Activated naive CD4-positive, alpha-beta T cell treated with anti-CD3 and anti-CD28 coated beads for 36 hours (primary cell): ENCODE data around the gene SDCCAG8. TPM values are rescaled to one million over a fixed set of nuclear protein-coding genes. Genes with fewer than 3 reads are reported as not detected.
A peak's percentile ranks its signal among the peaks of the same experiment; 100 is the strongest.

ENCODE experiments used
- CTCF ChIA-PET: fragments of 350-600 bp; sonication (Branson Sonifier 250); formaldehyde crosslinking; loops from one replicate; lab custom pipeline; 2021; ENCODE audit warnings: antibody characterized with exemption; lab: Charles Lee
- DNase-seq: peaks from one replicate; pipeline ENCODE4 v3.0.0-alpha.2; 2020
- H3K27ac Mint-ChIP-seq: one replicate; pipeline ENCODE4 v1.8.0; 2021; ENCODE audit warnings: mild to moderate bottlenecking, mixed read lengths
- H3K27me3 Mint-ChIP-seq: one replicate; pipeline ENCODE4 v1.8.0; 2021; ENCODE audit warnings: low read depth, mixed read lengths
- H3K36me3 Mint-ChIP-seq: one replicate; pipeline ENCODE4 v1.8.0; 2021; ENCODE audit warnings: low read depth, mixed read lengths
- H3K4me1 Mint-ChIP-seq: one replicate; pipeline ENCODE4 v1.8.0; 2021; ENCODE audit warnings: low read depth, mixed read lengths
- H3K4me3 Mint-ChIP-seq: one replicate; pipeline ENCODE4 v1.8.0; 2021; ENCODE audit warnings: mild to moderate bottlenecking, moderate library complexity, mixed read lengths
- H3K9me3 Mint-ChIP-seq: one replicate; pipeline ENCODE4 v1.8.0; 2021; ENCODE audit warnings: mixed read lengths
- intact Hi-C: fragments of 100-400 bp; cut with micrococcal nuclease; formaldehyde crosslinking; loops from one replicate; pipeline ENCODE4 v1.15.1; 2023
- total RNA-seq, 2 experiments: library from RNA; stranded (reverse); gene quantifications; one replicate each; pipeline ENCODE4 v1.2.3, GENCODE V29; 2021

SDCCAG8 gene
- total RNA-seq, 2 experiments from 2014 or later, result 24.5 to 29.9 TPM

DNA sequence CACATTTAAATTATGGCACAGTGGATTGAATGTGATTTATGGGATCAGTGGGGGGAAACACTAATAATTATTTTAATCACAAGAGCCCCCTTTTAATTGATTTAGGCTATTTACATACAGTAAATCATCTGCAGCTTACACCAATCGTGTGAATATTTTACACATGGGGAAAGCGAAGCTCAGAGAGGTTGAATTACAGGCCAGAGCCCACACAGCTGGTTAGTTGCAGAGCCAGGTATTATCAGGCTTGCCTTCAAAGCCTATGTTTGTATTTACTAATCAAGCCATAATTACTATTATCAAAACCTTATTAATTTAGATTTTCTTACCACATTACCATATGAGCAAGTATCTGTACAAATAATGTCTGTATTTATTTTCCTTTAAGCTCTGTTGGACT is 749 bp downstream of the SDCCAG8 start:
- H3K4me3 Mint-ChIP-seq, result peak overlapping the region; percentile 99
- no peaks in the 10 kb centered on the region for H3K27me3 Mint-ChIP-seq
- peaks cover 35% of the 10 kb centered on the region for H3K4me1 Mint-ChIP-seq
- peaks cover 7% of the 10 kb centered on the region for H3K36me3 Mint-ChIP-seq
- no peaks in the 10 kb centered on the region for H3K9me3 Mint-ChIP-seq
- DNase-seq, result no peak
- CTCF ChIA-PET, result interaction anchor here (0.5 to 1.7 kb wide), 4 partner anchors 16 to 40 kb away, joined by 3 to 6 read pairs (median 4); no protein-coding TSS in a partner anchor
- H3K27ac Mint-ChIP-seq, result peak overlapping the region; percentile 100
- intact Hi-C loops, result loop anchor here (5.0 to 10.0 kb wide), 4 partner anchors 1409 to 1734 kb away; partner anchors contain the start of genes COX20 and EXO1

DNA sequence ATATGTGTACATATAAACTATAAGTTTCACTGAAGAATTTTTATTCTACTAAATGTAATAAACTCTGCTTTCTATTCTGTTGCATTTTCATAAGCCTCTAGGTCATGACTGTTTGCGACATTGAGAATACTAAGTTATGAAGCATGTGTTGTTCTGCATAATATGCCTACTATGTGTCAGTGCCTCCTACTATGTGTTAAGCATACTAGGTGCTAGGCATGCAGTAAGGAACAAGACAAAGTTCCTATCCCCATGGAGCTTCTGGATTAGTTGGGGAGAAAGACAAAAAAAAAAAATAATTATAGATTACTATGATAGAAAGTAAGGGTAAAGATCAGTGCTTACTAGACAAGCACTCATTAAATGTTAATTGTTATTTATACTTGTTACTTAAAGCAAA is 1.3 kb downstream of the SDCCAG8 start:
- peaks cover 30% of the 10 kb centered on the region for H3K4me1 Mint-ChIP-seq
- H3K27me3 Mint-ChIP-seq, result no peaks in the 10 kb centered on the region
- CTCF ChIA-PET, result interaction anchor here (0.6 to 1.7 kb wide), 3 partner anchors 15 to 30 kb away, joined by 3 to 6 read pairs (median 5); no protein-coding TSS in a partner anchor
- no peak overlapping the region for H3K27ac Mint-ChIP-seq
- H3K4me3 Mint-ChIP-seq, result no peak overlapping the region
- intact Hi-C loops, result loop anchor here (5.0 to 10.0 kb wide), 4 partner anchors 1410 to 1735 kb away; partner anchors contain the start of genes COX20 and EXO1
- peaks cover 5% of the 10 kb centered on the region for H3K36me3 Mint-ChIP-seq
- H3K9me3 Mint-ChIP-seq, result no peaks in the 10 kb centered on the region
- no peak for DNase-seq

DNA sequence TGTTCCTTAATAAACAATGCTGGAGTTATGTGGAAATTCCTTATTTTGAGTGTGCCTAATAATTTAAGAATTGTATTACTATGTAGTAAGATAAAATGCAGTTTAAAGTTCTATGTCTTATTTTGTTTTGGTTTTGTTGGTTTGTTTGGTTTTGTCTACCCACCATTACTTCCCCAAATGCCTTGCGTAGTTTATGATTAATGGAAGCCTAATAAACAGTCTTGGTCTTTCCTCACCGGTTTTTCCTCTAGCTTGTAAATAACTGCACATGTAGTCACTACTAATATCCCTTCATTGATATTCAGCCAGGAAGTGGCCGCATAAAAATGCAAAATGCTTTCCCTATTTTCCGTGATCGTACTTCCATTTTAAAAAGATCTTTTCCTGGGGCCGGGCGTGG is 2.9 kb downstream of the SDCCAG8 start:
- Mint-ChIP-seq H3K4me3 (no peak overlapping the region), H3K9me3 (no peaks in the 10 kb centered on the region), H3K36me3 (peaks cover 5% of the 10 kb centered on the region), H3K27me3 (no peaks in the 10 kb centered on the region), H3K27ac (no peak overlapping the region), H3K4me1 (peaks cover 28% of the 10 kb centered on the region)
- CTCF ChIA-PET, result no interaction called here
- intact Hi-C loops, result loop anchor here (5.0 to 10.0 kb wide), 4 partner anchors 1411 to 1736 kb away; partner anchors contain the start of genes COX20 and EXO1
- no peak for DNase-seq

DNA sequence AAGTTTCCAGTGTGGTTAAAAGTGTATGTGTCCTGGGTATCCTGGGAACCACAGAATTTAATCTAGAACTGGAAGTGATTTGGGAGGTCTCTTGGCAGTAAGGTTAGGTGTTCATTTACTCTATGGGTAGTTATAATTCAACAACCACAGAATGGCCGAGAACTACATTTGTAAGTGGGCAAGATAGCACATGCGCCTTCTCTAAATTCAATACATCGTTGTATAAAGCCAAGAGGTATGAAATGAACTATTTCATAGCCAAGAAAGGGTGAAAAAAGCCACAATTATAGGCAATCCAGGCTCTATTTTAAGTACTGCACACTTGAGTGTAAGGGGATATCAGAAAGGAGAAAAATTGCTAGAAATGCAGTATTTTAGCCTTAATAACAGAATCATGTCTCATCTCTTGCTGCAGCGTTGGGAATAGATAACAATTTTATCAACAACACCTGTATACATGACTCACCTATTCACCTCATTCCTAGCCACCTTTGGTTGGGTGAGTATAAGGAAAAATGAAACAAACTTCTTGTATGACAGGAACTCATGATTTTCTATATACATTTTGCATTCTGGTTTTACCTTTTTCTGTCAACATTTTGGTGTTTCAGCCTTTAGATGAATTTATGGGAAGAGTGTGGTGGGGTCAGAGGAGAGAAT is 4.5 kb downstream of the SDCCAG8 start:
- H3K27me3 Mint-ChIP-seq, result no peaks in the 10 kb centered on the region
- CTCF ChIA-PET, result no interaction called here
- intact Hi-C loops, result no loop called here
- no peak overlapping the region for H3K4me3 Mint-ChIP-seq
- peaks cover 43% of the 10 kb centered on the region for H3K4me1 Mint-ChIP-seq
- H3K36me3 Mint-ChIP-seq, result peaks cover 5% of the 10 kb centered on the region
- no peak for DNase-seq
- H3K9me3 Mint-ChIP-seq, result no peaks in the 10 kb centered on the region
- no peak overlapping the region for H3K27ac Mint-ChIP-seq

DNA sequence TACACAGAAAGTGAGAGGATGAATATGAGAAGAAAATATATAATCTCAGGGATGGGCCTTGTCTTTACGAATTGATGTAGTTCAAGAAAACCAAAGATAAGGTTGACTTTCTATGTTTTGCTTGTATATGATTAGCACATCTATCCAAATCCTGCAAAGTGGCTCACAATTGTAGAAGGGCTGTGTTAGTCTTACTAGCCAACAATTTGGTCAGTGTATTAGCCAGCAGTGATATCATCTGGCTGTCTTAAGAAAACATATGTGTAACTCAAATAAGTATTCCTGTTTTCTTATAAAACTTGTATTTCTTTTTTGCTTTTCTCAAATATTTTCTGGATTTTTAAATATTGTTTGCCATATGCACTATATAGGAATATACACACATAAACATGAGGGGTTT is 5.5 kb downstream of the SDCCAG8 start:
- Mint-ChIP-seq H3K36me3 (peaks cover 5% of the 10 kb centered on the region), H3K4me3 (no peak overlapping the region), H3K4me1 (peaks cover 43% of the 10 kb centered on the region), H3K27ac (no peak overlapping the region), H3K9me3 (no peaks in the 10 kb centered on the region), H3K27me3 (no peaks in the 10 kb centered on the region)
- CTCF ChIA-PET, result no interaction called here
- intact Hi-C loops, result no loop called here
- DNase-seq, result no peak

DNA sequence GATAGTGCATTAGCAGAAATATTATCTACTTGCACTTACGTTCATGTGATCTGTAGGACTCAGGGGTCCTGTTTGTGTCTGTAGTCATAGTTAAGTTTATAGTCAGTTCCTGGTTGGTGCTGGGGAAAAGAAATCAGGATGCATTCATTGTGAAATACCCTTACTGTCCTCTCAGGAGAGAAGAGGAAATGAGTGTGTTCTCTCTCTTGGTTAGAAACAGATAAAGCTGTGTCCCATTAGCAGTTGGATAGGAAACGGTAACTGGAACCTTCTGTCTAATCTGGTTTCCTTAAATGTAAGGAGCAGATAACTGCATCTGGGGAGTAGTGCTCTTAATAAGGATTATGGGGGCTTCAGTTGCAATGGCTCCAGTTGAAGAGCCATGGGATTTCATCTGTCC is 8.9 kb downstream of the SDCCAG8 start:
- H3K27me3 Mint-ChIP-seq, result no peaks in the 10 kb centered on the region
- DNase-seq, result no peak
- CTCF ChIA-PET, result no interaction called here
- no peaks in the 10 kb centered on the region for H3K9me3 Mint-ChIP-seq
- H3K4me3 Mint-ChIP-seq, result no peak overlapping the region
- intact Hi-C loops, result no loop called here
- H3K27ac Mint-ChIP-seq, result no peak overlapping the region
- peaks cover 5% of the 10 kb centered on the region for H3K36me3 Mint-ChIP-seq
- H3K4me1 Mint-ChIP-seq, result peaks cover 46% of the 10 kb centered on the region

DNA sequence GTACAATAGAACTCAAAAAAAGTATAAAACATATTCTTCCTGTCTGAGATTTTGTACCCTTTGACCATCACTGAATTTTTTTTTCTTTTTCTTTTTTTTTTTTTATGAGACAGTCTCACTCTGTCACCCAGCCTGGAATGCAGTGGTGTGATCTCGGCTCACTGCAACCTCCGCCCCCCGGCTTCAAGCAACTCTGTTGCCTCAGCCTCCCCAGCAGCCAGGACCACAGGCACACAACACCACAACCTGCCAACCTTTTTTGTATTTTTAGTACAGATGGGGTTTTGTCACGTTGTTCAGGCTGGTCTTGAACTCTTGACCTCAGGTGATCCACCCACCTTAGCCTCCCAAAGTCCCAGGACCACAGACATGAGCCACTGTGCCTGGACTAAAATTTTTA is 10.4 kb downstream of the SDCCAG8 start:
- no peak for DNase-seq
- H3K9me3 Mint-ChIP-seq, result no peaks in the 10 kb centered on the region
- H3K27ac Mint-ChIP-seq, result no peak overlapping the region
- CTCF ChIA-PET, result no interaction called here
- no peaks in the 10 kb centered on the region for H3K27me3 Mint-ChIP-seq
- H3K4me1 Mint-ChIP-seq, result peaks cover 33% of the 10 kb centered on the region
- intact Hi-C loops, result no loop called here
- H3K4me3 Mint-ChIP-seq, result no peak overlapping the region
- peaks cover 4% of the 10 kb centered on the region for H3K36me3 Mint-ChIP-seq

DNA sequence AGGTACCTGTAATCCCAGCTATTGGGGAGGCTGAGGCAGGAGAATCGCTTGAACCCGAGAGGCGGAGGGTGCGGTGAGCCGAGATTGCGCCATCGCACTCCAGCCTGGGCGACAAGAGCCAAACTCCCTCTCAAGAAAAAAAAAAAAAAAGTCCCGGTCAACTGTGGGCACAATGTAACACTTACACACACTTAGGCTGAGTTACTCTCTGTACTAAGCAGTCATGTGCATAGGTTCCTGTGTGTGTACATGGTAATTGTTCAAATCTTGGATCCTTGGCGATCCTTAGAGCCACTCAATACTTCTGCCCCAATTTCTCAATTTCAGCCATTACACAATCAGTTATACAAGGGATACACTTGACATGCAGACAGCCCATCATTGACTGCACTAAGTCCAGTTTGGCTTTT is 11.6 kb downstream of the SDCCAG8 start:
- no peaks in the 10 kb centered on the region for H3K9me3 Mint-ChIP-seq
- peaks cover 4% of the 10 kb centered on the region for H3K36me3 Mint-ChIP-seq
- no peak overlapping the region for H3K4me3 Mint-ChIP-seq
- DNase-seq, result no peak
- intact Hi-C loops, result no loop called here
- peaks cover 33% of the 10 kb centered on the region for H3K4me1 Mint-ChIP-seq
- no peaks in the 10 kb centered on the region for H3K27me3 Mint-ChIP-seq
- H3K27ac Mint-ChIP-seq, result no peak overlapping the region
- CTCF ChIA-PET, result no interaction called here

DNA sequence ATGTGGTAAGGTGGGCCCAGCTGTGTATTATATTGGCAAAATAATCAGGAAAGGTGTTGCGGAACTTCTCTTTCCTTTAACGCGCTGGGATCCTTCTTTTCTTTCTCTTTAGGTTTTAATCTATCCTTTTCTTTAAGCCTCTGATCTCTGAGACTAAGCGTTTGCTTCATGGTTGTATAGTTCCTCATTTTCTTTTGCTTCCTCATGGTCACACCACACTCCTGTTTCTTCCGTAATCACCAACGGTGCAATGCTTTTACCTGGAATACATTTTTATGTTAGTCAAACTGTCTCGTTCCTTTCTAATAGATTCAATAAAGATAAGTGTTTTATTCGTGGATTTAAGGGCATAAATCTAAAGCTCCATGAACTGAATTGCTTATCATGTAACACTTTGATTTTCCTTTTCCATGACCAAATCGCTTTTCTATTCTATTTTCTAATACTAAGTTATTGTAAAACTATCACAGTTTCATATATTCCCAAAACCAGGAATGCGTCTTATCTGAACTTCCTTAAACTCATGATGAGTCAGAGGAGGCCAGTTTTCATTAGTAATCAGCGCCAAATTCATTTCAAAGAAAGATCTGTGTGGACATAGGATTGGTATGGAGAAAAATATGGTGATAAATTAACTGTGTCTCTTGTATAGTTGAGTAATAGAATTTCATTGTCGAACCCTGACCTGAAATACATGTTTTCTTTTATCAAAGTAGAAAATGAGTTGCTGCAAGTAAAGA is 12.2 kb downstream of the SDCCAG8 start:
- Mint-ChIP-seq H3K4me1 (peaks cover 29% of the 10 kb centered on the region), H3K9me3 (no peaks in the 10 kb centered on the region), H3K36me3 (peaks cover 6% of the 10 kb centered on the region), H3K4me3 (no peak overlapping the region), H3K27me3 (no peaks in the 10 kb centered on the region), H3K27ac (no peak overlapping the region)
- CTCF ChIA-PET, result no interaction called here
- intact Hi-C loops, result no loop called here
- DNase-seq, result no peak

DNA sequence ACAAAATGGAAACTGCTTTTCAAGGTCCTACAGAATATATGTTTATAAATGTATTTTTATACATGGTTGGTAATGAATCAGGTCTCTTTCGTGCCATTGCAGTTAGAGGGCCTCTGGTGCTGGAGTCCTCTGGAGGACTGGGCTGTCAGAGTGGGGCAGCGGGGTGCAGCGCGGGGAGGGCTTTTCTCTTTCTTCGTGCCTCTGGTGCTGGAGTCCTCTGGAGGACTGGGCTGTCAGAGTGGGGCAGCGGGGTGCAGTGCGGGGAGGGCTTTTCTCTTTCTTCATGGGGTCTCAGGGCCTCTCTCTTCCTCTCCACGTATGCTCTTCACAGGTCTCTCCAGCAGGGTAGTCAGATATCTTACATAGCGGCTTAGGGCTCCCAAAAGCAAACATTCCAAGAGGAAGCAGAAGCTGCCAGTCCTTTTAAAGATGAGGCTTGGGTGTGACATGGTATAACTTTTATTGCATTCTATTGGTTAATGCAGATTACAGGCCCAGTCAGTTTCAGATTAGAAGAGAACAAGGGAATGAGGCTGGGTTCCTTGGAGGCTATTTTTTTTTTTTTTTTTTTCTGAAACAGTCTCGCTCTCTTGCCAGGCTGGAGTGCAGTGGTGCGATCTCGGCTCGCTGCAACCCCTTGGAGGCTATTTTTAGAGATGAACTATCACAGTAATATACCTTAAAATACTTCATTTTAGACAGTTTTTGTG is 13.1 kb downstream of the SDCCAG8 start:
- Mint-ChIP-seq H3K4me3 (no peak overlapping the region), H3K27ac (no peak overlapping the region), H3K9me3 (no peaks in the 10 kb centered on the region), H3K36me3 (peaks cover 12% of the 10 kb centered on the region), H3K27me3 (no peaks in the 10 kb centered on the region), H3K4me1 (peaks cover 28% of the 10 kb centered on the region)
- intact Hi-C loops, result no loop called here
- DNase-seq, result no peak
- CTCF ChIA-PET, result no interaction called here

DNA sequence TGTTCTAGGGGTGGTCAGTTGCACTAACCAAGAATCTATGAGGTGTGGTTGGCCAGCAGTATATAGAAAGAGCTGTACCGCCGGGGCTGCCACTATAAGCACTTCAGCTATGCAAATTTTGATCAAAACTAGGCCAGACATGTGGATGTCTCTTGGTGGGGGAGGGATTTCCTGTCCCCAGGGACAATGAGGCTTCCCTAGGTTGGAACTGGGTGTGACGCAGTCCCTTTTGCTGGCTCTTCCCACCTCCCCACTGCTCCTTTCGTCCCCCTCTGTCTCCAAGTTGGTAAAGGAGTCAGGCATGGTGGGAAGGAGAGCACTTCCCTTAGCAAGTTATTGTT is 13.6 kb downstream of the SDCCAG8 start:
- intact Hi-C loops, result no loop called here
- no peaks in the 10 kb centered on the region for H3K9me3 Mint-ChIP-seq
- H3K27ac Mint-ChIP-seq, result no peak overlapping the region
- CTCF ChIA-PET, result no interaction called here
- H3K4me1 Mint-ChIP-seq, result peaks cover 26% of the 10 kb centered on the region
- no peaks in the 10 kb centered on the region for H3K27me3 Mint-ChIP-seq
- DNase-seq, result no peak
- H3K36me3 Mint-ChIP-seq, result peaks cover 15% of the 10 kb centered on the region
- no peak overlapping the region for H3K4me3 Mint-ChIP-seq

DNA sequence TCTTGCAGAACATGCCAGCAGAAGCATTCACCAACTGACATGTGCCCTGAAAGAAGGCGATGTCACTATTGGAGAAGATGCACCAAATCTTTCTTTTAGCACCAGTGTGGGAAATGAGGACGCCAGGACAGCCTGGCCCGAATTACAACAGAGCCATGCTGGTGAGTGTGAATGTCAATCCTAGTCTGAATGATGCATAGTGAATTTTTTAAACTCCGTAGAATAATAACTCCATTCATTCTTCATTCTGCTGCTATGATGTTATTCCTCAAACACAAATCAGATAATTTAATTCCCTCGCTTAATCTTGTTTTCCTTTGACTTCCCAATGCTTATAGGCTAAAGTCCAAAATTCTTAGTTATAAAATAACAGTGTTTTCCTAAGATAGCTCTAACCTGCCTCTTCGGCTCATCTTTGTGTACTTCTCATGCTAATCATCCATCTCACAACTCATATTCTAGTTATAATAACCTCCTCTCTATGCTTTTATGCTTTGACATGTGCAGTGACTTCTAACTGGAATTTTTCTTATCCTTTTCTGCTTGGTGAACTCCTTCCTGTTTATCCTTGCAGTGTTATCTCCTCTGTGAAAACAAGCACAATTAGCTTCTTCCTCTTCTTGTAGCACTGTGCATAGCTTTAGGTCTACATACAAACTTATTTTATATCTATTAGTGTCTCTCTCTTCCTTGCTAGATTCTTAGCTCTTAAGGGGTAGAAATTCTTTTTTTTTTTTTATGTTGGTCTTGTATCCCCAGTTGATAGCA is 14.4 kb downstream of the SDCCAG8 start:
- Mint-ChIP-seq H3K9me3 (no peaks in the 10 kb centered on the region), H3K27me3 (no peaks in the 10 kb centered on the region), H3K27ac (no peak overlapping the region), H3K36me3 (peaks cover 22% of the 10 kb centered on the region), H3K4me3 (no peak overlapping the region), H3K4me1 (peaks cover 17% of the 10 kb centered on the region)
- CTCF ChIA-PET, result interaction anchor here (0.7 kb wide), 1 partner anchor 744 kb away, joined by 5 read pairs; no protein-coding TSS in a partner anchor
- intact Hi-C loops, result no loop called here
- DNase-seq, result no peak
